ENCODE results near the gene SND1.

GRCh38 chr7:127949769-127950222 is 297.8 kb downstream of the SND1 start:
- TF ChIP-seq REST (IDR thresholded peaks at IDR 0.05), result no peak
- no peak for TF ChIP-seq GABPA (IDR thresholded peaks at IDR 0.05 in 1 of 2, conservative IDR thresholded peaks at IDR 0.05 in 1 of 2)
- TF ChIP-seq, protein P1, sequence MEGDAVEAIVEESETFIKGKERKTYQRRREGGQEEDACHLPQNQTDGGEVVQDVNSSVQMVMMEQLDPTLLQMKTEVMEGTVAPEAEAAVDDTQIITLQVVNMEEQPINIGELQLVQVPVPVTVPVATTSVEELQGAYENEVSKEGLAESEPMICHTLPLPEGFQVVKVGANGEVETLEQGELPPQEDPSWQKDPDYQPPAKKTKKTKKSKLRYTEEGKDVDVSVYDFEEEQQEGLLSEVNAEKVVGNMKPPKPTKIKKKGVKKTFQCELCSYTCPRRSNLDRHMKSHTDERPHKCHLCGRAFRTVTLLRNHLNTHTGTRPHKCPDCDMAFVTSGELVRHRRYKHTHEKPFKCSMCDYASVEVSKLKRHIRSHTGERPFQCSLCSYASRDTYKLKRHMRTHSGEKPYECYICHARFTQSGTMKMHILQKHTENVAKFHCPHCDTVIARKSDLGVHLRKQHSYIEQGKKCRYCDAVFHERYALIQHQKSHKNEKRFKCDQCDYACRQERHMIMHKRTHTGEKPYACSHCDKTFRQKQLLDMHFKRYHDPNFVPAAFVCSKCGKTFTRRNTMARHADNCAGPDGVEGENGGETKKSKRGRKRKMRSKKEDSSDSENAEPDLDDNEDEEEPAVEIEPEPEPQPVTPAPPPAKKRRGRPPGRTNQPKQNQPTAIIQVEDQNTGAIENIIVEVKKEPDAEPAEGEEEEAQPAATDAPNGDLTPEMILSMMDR (IDR thresholded peaks at IDR 0.05; ENCODE audit: low read depth, low read length, missing input control), result no peak
- TF ChIP-seq YY1 (IDR thresholded peaks at IDR 0.05), result no peak
- TF ChIP-seq ZBTB33 (IDR thresholded peaks at IDR 0.05), result no peak
- no peak for TF ChIP-seq SP1 (IDR thresholded peaks at IDR 0.05)
- no peak for TF ChIP-seq RXRA (IDR thresholded peaks at IDR 0.05)

Measured in liver (tissue), 3 donors.